ENCODE results near the gene TCERG1L. TPM values are rescaled to one million over a fixed set of nuclear protein-coding genes. Genes with fewer than 3 reads are reported as not detected.
A peak's percentile ranks its signal among the peaks of the same experiment; 100 is the strongest.

TCERG1L gene
- total RNA-seq, 6 experiments from 2014 or later: not detected

DNA sequence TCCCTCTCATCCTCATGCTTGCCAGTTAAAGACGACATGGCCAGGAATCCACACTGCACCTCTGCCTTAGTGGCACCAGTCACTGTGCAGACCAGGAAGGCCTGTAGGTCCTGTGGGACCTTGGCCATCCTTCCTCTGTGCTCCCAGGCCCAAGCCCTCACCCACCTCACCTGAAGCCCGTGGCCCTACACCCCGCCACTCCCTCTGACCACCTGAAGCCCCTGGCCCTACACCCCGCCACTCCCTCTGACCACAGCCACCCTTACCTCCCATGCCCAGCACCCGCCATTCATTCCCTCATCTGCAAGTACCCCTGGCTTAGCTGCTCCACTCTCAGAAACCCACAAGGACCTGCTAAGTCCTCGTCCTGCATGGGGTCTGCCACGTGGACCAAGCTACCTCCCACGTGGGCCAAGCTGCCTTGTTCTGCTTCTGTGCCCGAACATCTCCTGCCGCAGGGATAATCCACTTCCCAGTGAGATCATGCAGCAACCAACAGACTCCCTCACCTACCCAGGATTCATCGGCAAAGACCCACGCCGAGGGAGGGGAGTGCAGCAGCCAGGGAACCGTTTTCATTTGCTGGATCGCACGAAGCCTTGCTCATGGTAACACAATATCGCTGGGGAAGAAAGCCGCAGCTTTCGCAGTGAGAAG lies 151.2 kb downstream of the TCERG1L start:
- H3K4me1 ChIP-seq: no peaks in the 10 kb centered on the region
- H3K27me3 ChIP-seq: no peaks in the 10 kb centered on the region
- ATAC-seq (peak in 1 of 4 donors; percentile 10), DNase-seq (no peak)
- intact Hi-C loops (cut with DNase I): no loop called here
- H3K4me3 ChIP-seq: no peak overlapping the region
- no peaks in the 10 kb centered on the region for H3K36me3 ChIP-seq
- TF ChIP-seq, protein P1, sequence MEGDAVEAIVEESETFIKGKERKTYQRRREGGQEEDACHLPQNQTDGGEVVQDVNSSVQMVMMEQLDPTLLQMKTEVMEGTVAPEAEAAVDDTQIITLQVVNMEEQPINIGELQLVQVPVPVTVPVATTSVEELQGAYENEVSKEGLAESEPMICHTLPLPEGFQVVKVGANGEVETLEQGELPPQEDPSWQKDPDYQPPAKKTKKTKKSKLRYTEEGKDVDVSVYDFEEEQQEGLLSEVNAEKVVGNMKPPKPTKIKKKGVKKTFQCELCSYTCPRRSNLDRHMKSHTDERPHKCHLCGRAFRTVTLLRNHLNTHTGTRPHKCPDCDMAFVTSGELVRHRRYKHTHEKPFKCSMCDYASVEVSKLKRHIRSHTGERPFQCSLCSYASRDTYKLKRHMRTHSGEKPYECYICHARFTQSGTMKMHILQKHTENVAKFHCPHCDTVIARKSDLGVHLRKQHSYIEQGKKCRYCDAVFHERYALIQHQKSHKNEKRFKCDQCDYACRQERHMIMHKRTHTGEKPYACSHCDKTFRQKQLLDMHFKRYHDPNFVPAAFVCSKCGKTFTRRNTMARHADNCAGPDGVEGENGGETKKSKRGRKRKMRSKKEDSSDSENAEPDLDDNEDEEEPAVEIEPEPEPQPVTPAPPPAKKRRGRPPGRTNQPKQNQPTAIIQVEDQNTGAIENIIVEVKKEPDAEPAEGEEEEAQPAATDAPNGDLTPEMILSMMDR (IDR thresholded peaks at IDR 0.05): no peak
- no peak for TF ChIP-seq POLR2A (IDR thresholded peaks at IDR 0.05)
- no peak overlapping the region for H3K27ac ChIP-seq
- 55% methylated on average over 9 of the region's 19 CpGs for WGBS (ENCODE audit: insufficient coverage, low coverage, low lambda C conversion rate, missing lambda C conversion rate)
- H3K9me3 ChIP-seq: no peaks in the 10 kb centered on the region

DNA sequence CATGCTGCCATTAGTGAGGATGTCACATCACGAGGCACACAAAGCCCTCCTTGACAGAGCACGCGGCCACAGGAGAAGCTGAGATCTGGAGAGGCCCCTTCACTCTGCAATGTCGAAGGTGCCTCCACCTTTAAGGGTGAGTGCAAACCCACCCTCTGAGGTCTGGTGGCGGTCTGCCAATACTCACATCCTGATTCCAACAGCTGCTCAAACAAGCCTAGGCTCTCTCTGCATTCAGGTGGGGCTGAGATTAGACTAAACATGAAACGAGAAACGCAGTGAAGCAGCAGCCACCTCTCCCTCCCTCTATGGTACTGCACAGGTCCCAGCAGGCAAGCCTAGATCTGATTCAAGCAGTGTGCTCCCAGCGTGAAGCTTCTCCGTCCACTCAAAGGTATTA lies 151.8 kb downstream of the TCERG1L start:
- 60% methylated on average over 3 of the region's 9 CpGs for WGBS (ENCODE audit: insufficient coverage, low coverage, low lambda C conversion rate, missing lambda C conversion rate)
- TF ChIP-seq, protein P1 (IDR thresholded peaks at IDR 0.05): no peak
- TF ChIP-seq POLR2A (IDR thresholded peaks at IDR 0.05): no peak
- ATAC-seq (no peak), DNase-seq (no peak)
- Histone ChIP-seq H3K4me3 (no peak overlapping the region), H3K4me1 (no peaks in the 10 kb centered on the region), H3K9me3 (no peaks in the 10 kb centered on the region), H3K27me3 (no peaks in the 10 kb centered on the region), H3K27ac (no peak overlapping the region), H3K36me3 (no peaks in the 10 kb centered on the region)
- intact Hi-C loops (cut with DNase I): no loop called here

DNA sequence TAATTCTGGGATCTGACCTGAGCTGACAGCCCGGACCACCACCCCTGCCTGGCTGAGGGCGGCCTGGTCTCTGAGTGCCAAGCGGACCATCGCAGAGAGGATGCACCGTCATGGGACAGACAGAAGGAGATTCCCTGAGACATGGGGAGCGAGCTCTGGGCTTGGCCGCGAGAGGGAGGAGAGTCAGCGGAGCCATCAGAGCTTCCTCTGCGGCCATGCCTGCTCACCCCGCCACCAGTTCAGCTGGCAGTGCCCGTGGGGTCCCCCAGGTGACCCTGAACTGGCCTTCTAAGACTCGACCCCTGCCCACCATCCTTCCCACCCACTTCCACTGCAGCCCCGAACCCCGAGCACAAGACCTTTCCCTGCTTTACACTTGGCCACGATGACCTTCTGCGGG lies 152.8 kb downstream of the TCERG1L start:
- ATAC-seq (no peak), DNase-seq (no peak)
- TF ChIP-seq, protein P1 (IDR thresholded peaks at IDR 0.05): no peak
- no peak for TF ChIP-seq POLR2A (IDR thresholded peaks at IDR 0.05)
- intact Hi-C loops (cut with DNase I): no loop called here
- H3K4me3 ChIP-seq: no peak overlapping the region
- H3K36me3 ChIP-seq: no peaks in the 10 kb centered on the region
- whole genome bisulfite sequencing (ENCODE audit: insufficient coverage, low coverage, low lambda C conversion rate, missing lambda C conversion rate): 28% methylated on average over 5 of the region's 17 CpGs
- no peaks in the 10 kb centered on the region for H3K27me3 ChIP-seq
- H3K27ac ChIP-seq: no peak overlapping the region
- no peaks in the 10 kb centered on the region for H3K4me1 ChIP-seq
- H3K9me3 ChIP-seq: no peaks in the 10 kb centered on the region

DNA sequence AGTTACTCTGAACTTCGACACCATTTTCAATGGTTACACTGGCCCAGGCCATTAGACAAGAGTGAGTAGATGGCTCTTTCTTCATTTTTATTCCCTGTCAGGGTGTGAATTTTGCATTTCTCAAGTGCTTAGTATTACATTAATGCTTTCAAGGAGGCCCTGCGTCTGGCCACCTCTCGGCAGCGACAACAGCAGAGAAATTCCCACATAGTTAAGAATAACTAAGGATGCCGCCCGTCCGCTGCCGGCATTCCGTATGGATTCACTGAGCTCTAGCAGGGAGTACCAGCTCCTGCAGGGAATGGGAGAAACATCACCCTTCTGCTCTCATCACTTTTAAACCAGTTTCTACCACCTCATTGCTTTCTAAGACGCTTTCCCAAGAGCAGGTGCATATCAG lies 153.6 kb downstream of the TCERG1L start:
- ATAC-seq (no peak), DNase-seq (no peak)
- whole genome bisulfite sequencing (ENCODE audit: insufficient coverage, low coverage, low lambda C conversion rate, missing lambda C conversion rate): 84% methylated on average over 10 of the region's 10 CpGs
- Histone ChIP-seq H3K4me1 (no peaks in the 10 kb centered on the region), H3K36me3 (no peaks in the 10 kb centered on the region), H3K4me3 (no peak overlapping the region), H3K27ac (no peak overlapping the region), H3K27me3 (no peaks in the 10 kb centered on the region), H3K9me3 (no peaks in the 10 kb centered on the region)
- intact Hi-C loops (cut with DNase I): no loop called here
- TF ChIP-seq POLR2A (IDR thresholded peaks at IDR 0.05): no peak
- TF ChIP-seq, protein P1 (IDR thresholded peaks at IDR 0.05): no peak

DNA sequence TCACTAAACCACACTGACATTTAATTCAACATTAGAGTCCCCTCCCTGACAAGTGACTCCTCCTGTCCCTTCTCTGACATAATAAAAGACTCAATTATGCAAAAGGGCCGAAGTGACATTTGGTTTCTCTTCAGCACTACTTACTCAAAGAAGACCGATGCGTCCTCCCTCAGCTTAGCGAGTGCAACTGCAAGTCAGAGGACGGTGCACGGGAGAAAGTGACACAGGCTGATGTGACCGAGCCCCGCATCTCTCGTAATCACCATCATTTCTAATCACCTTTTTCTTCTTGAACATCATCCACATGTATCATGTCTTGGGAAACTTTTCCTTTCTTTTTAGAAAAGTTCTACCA lies 155.7 kb downstream of the TCERG1L start:
- TF ChIP-seq POLR2A (IDR thresholded peaks at IDR 0.05): no peak
- TF ChIP-seq, protein P1 (IDR thresholded peaks at IDR 0.05): no peak
- no peaks in the 10 kb centered on the region for H3K36me3 ChIP-seq
- H3K27me3 ChIP-seq: no peaks in the 10 kb centered on the region
- H3K27ac ChIP-seq: no peak overlapping the region
- H3K9me3 ChIP-seq: no peaks in the 10 kb centered on the region
- DNase-seq (no peak), ATAC-seq (no peak)
- H3K4me1 ChIP-seq: no peaks in the 10 kb centered on the region
- WGBS (ENCODE audit: insufficient coverage, low coverage, low lambda C conversion rate, missing lambda C conversion rate): 49% methylated on average over 9 of the region's 9 CpGs
- no peak overlapping the region for H3K4me3 ChIP-seq
- intact Hi-C loops (cut with DNase I): no loop called here
